HepG2 (cell line): ENCODE data around the gene AFDN. TPM values are rescaled to one million over a fixed set of nuclear protein-coding genes. Genes with fewer than 3 reads are reported as not detected.

Source experiments
- ATF1 ChIP-seq: IDR thresholded peaks from 2 replicates; pipeline ENCODE4 v1.6.1; 2016; ENCODE audit warnings: mild to moderate bottlenecking, control low read depth
- BHLHE40 ChIP-seq: IDR thresholded peaks from 2 replicates; pipeline ENCODE4 v1.6.1; 2011; ENCODE audit warnings: low read length, improper control_type of control experiment
- CBX5 ChIP-seq: sonication (generic); formaldehyde crosslinking; IDR thresholded peaks from 2 replicates; pipeline ENCODE4 v1.4.0; 2020; ENCODE audit warnings: missing genetic modification reagents, borderline replicate concordance
- FOXJ3 ChIP-seq: sonication (generic); formaldehyde crosslinking; IDR thresholded peaks from 2 replicates; pipeline ENCODE4 v1.4.0; 2020; ENCODE audit warnings: missing genetic modification reagents, mild to moderate bottlenecking, borderline replicate concordance
- HES4 ChIP-seq: sonication (generic); formaldehyde crosslinking; IDR thresholded peaks from 2 replicates; pipeline ENCODE4 v1.9.0; 2021; ENCODE audit warnings: mild to moderate bottlenecking, missing genetic modification reagents, borderline replicate concordance
- MTF2 ChIP-seq: sonication (generic); formaldehyde crosslinking; IDR thresholded peaks from 2 replicates; pipeline ENCODE4 v1.5.0; 2020; ENCODE audit warnings: missing genetic modification reagents, borderline replicate concordance
- MXD4 ChIP-seq: IDR thresholded peaks from 2 replicates; pipeline ENCODE4 v1.6.1; 2016; ENCODE audit warnings: mild to moderate bottlenecking, missing biosample characterization, missing genetic modification reagents
- NAIF1 ChIP-seq: sonication (generic); formaldehyde crosslinking; IDR thresholded peaks from 2 replicates; pipeline ENCODE4 v1.5.0; 2020; ENCODE audit warnings: mild to moderate bottlenecking, missing genetic modification reagents, borderline replicate concordance
- SOX6 ChIP-seq, 2 experiments: fragments of 450-650 bp in 1 of 2; sonication (generic) in 1 of 2; formaldehyde crosslinking in 1 of 2; IDR thresholded peaks; 2 replicates each; pipeline versions ENCODE4 v1.4.0 to v1.6.1; 2017 to 2020; ENCODE audit warnings: antibody characterized with exemption in 1 of 2, mild to moderate bottlenecking in 1 of 2, missing genetic modification reagents in 1 of 2
- SP140L ChIP-seq: sonication (generic); formaldehyde crosslinking; IDR thresholded peaks from 2 replicates; pipeline ENCODE4 v1.4.0; 2020; ENCODE audit warnings: missing genetic modification reagents, borderline replicate concordance
- TCF12 ChIP-seq, 2 experiments: fragments of 450-650 bp in 1 of 2; sonication (generic) in 1 of 2; formaldehyde crosslinking in 1 of 2; IDR thresholded peaks; 2 replicates each; pipeline versions ENCODE4 v1.6.1 to v1.8.0; 2017 to 2022; ENCODE audit warnings: antibody characterized with exemption in 1 of 2, mild to moderate bottlenecking in 1 of 2, missing genetic modification reagents in 1 of 2, moderate library complexity in 1 of 2
- TGIF2 ChIP-seq: IDR thresholded peaks from 2 replicates; pipeline ENCODE4 v1.6.1; 2016; ENCODE audit warnings: control low read depth, missing compliant biosample characterization
- ZKSCAN8 ChIP-seq: IDR thresholded peaks from 2 replicates; pipeline ENCODE4 v1.6.1; 2016; ENCODE audit warnings: borderline replicate concordance, missing genetic modification reagents, missing compliant biosample characterization
- ZNF256 ChIP-seq: sonication (generic); formaldehyde crosslinking; conservative IDR thresholded peaks from 2 replicates; pipeline ENCODE4 v1.4.0; 2020; ENCODE audit warnings: missing genetic modification reagents
- ZNF550 ChIP-seq: sonication (generic); formaldehyde crosslinking; IDR thresholded peaks from 2 replicates; pipeline ENCODE4 v1.4.0; 2020; ENCODE audit warnings: mild to moderate bottlenecking, missing genetic modification reagents, borderline replicate concordance
- ZNF614 ChIP-seq: IDR thresholded peaks from 2 replicates; pipeline ENCODE4 v1.6.1; 2018; ENCODE audit warnings: missing biosample characterization, missing genetic modification reagents, inconsistent platforms, borderline replicate concordance
- ZNF747 ChIP-seq: sonication (generic); formaldehyde crosslinking; IDR thresholded peaks from 2 replicates; pipeline ENCODE4 v1.8.1; 2023; ENCODE audit warnings: missing genetic modification reagents, mild to moderate bottlenecking, borderline replicate concordance
- ZNF891 ChIP-seq: sonication (generic); formaldehyde crosslinking; IDR thresholded peaks from 2 replicates; pipeline ENCODE4 v1.5.0; 2020; ENCODE audit warnings: mild to moderate bottlenecking, missing genetic modification reagents
- polyA plus RNA-seq, 8 experiments: library from polyadenylated mRNA; depleted of rRNA in 3 of 8; stranded (reverse) in 7 of 8; unstranded in 1 of 8; fragments of >200 nt; fragmentation: Illumina TruSeq in 4 of 8; extraction: Trizol in 4 of 8; gene quantifications; 2 replicates each; pipeline versions ENCODE4 v1.2.1 to v1.2.3, GENCODE V29; 2011 to 2016; ENCODE audit warnings: low read depth in 4 of 8, missing spikeins in 1 of 8, mixed read lengths in 1 of 8; ENCODE audit not compliant: insufficient read depth in 1 of 8
- total RNA-seq, 5 experiments: library from RNA; depleted of rRNA; stranded (reverse); fragments of >200 nt; fragmentation: Illumina TruSeq; extraction: Trizol; gene quantifications; 2 replicates each; pipeline ENCODE4 v1.2.3, GENCODE V29; 2016; ENCODE audit warnings: low read depth in 1 of 5
- TF ChIP-seq, protein P1 (sequence below): sonication (generic); formaldehyde crosslinking; conservative IDR thresholded peaks from 2 replicates; pipeline ENCODE4 v1.8.0; 2022; ENCODE audit warnings: mild to moderate bottlenecking, moderate library complexity, missing genetic modification reagents
- TF ChIP-seq, protein P2 (sequence below): IDR thresholded peaks from 2 replicates; pipeline ENCODE4 v1.6.1; 2016; ENCODE audit warnings: low read depth, control low read depth
- TF ChIP-seq, protein P3 (sequence below): sonication (generic); formaldehyde crosslinking; IDR thresholded peaks from 2 replicates; pipeline ENCODE4 v1.8.1; 2022; ENCODE audit warnings: mild to moderate bottlenecking, missing genetic modification reagents
- TF ChIP-seq, protein P4 (sequence below): sonication (generic); formaldehyde crosslinking; IDR thresholded peaks from 2 replicates; pipeline ENCODE4 v1.5.1; 2020; ENCODE audit warnings: mild to moderate bottlenecking, moderate library complexity, missing genetic modification reagents
- TF ChIP-seq, protein P5 (sequence below): sonication (generic); IDR thresholded peaks from 2 replicates; pipeline ENCODE4 v1.6.1; 2016; ENCODE audit warnings: low read depth, borderline replicate concordance

The AFDN gene
- total and polyA plus RNA-seq, 2 of the 13 experiments (the other 11 are each of a cell fraction or from before 2014, with no cell fraction given) = 136 to 151 TPM

DNA sequence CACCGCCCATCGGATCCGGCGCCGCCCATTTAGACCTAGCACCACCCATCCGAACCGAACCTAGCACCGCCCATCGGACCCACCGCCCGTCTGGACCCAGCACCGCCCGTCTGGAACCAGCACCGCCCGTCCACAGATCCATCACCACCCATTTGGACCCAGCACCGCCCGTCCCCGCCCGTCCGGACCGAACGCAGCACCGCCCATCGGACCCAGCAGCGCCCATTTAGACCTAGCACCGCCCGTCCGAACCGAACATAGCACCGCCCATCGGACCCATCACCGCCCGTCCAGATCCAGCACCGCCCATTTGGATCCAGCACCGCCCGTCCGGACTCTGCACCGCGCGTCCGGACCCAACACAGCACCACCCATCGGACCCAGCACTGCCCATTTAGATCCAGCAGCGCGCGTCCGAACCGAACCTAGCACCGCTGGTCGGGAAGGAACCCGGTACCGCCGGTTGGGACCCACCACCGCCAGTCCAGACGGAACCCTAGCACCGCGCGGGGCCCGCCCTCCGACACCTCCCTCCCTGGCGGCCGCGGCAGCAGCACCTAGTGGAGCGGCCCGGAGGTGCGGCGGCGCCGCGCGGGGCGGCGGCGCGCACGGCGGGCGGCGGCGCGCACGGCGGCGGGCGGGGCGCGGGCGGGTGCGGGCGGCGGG, 348 bp upstream of the AFDN start (continued):
- TF ChIP-seq, protein P1, sequence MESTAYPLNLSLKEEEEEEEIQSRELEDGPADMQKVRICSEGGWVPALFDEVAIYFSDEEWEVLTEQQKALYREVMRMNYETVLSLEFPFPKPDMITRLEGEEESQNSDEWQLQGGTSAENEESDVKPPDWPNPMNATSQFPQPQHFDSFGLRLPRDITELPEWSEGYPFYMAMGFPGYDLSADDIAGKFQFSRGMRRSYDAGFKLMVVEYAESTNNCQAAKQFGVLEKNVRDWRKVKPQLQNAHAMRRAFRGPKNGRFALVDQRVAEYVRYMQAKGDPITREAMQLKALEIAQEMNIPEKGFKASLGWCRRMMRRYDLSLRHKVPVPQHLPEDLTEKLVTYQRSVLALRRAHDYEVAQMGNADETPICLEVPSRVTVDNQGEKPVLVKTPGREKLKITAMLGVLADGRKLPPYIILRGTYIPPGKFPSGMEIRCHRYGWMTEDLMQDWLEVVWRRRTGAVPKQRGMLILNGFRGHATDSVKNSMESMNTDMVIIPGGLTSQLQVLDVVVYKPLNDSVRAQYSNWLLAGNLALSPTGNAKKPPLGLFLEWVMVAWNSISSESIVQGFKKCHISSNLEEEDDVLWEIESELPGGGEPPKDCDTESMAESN = peak; percentile 81; the same call in 1 of the 2 replicates
- TF ChIP-seq NAIF1 (no peak), ZNF614 (CRISPR knock-in tag) (no peak), MXD4 (CRISPR knock-in tag) (no peak), SP140L (CRISPR knock-in tag) (no peak), CBX5 (CRISPR knock-in tag) (no peak), SOX6 (IDR thresholded peaks at IDR 0.05) (no peak), SOX6 (CRISPR knock-in tag; IDR thresholded peaks at IDR 0.05) (peak; percentile 12; the same call in 1 of the 2 replicates), FOXJ3 (CRISPR knock-in tag) (no peak), ZNF550 (CRISPR knock-in tag) (no peak), ZNF891 (CRISPR knock-in tag) (peak; percentile 69; the same call in 1 of the 2 replicates), MTF2 (no peak), ZNF256 (CRISPR knock-in tag) (no peak), ZNF747 (0 out of 2 replicates have a peak, but pooled peaks have one; percentile 51), TGIF2 (CRISPR knock-in tag) (peak; percentile 81; the same call in 1 of the 2 replicates), ATF1 (CRISPR knock-in tag) (no peak), ZKSCAN8 (CRISPR knock-in tag) (no peak), HES4 (no peak), TCF12 (IDR thresholded peaks at IDR 0.05) (no peak), TCF12 (CRISPR knock-in tag; IDR thresholded peaks at IDR 0.05) (no peak), BHLHE40 (no peak)
- TF ChIP-seq, protein P2, sequence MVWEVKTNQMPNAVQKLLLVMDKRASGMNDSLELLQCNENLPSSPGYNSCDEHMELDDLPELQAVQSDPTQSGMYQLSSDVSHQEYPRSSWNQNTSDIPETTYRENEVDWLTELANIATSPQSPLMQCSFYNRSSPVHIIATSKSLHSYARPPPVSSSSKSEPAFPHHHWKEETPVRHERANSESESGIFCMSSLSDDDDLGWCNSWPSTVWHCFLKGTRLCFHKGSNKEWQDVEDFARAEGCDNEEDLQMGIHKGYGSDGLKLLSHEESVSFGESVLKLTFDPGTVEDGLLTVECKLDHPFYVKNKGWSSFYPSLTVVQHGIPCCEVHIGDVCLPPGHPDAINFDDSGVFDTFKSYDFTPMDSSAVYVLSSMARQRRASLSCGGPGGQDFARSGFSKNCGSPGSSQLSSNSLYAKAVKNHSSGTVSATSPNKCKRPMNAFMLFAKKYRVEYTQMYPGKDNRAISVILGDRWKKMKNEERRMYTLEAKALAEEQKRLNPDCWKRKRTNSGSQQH (CRISPR knock-in tag) = no peak
- TF ChIP-seq, protein P3, sequence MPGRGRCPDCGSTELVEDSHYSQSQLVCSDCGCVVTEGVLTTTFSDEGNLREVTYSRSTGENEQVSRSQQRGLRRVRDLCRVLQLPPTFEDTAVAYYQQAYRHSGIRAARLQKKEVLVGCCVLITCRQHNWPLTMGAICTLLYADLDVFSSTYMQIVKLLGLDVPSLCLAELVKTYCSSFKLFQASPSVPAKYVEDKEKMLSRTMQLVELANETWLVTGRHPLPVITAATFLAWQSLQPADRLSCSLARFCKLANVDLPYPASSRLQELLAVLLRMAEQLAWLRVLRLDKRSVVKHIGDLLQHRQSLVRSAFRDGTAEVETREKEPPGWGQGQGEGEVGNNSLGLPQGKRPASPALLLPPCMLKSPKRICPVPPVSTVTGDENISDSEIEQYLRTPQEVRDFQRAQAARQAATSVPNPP (CRISPR knock-in tag) = no peak
- TF ChIP-seq, protein P4, sequence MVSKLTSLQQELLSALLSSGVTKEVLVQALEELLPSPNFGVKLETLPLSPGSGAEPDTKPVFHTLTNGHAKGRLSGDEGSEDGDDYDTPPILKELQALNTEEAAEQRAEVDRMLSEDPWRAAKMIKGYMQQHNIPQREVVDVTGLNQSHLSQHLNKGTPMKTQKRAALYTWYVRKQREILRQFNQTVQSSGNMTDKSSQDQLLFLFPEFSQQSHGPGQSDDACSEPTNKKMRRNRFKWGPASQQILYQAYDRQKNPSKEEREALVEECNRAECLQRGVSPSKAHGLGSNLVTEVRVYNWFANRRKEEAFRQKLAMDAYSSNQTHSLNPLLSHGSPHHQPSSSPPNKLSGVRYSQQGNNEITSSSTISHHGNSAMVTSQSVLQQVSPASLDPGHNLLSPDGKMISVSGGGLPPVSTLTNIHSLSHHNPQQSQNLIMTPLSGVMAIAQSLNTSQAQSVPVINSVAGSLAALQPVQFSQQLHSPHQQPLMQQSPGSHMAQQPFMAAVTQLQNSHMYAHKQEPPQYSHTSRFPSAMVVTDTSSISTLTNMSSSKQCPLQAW (CRISPR knock-in tag) = peak; percentile 69; the same call in 1 of the 2 replicates
- TF ChIP-seq, protein P5, sequence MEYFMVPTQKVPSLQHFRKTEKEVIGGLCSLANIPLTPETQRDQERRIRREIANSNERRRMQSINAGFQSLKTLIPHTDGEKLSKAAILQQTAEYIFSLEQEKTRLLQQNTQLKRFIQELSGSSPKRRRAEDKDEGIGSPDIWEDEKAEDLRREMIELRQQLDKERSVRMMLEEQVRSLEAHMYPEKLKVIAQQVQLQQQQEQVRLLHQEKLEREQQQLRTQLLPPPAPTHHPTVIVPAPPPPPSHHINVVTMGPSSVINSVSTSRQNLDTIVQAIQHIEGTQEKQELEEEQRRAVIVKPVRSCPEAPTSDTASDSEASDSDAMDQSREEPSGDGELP = no peak
